GM12878 (cell line): ENCODE data around the gene ARID1A.

Experiments
- EZH2 ChIP-seq: IDR thresholded peaks from 2 replicates; pipeline ENCODE4 v1.6.1; 2012; ENCODE audit warnings: low read depth, mild to moderate bottlenecking, control low read depth, inconsistent platforms, low read length, borderline replicate concordance; ENCODE audit not compliant: control insufficient read depth
- POLR2A ChIP-seq: IDR thresholded peaks from 2 replicates; pipeline ENCODE4 v1.6.1; 2011; ENCODE audit warnings: low read depth, mild to moderate bottlenecking, low read length
- REST ChIP-seq: IDR thresholded peaks from 2 replicates; pipeline ENCODE4 v1.6.1; 2012; ENCODE audit warnings: mild to moderate bottlenecking, low read depth, low read length
- SMAD1 ChIP-seq: fragments of 450-650 bp; IDR thresholded peaks from 2 replicates; pipeline ENCODE4 v1.6.1; 2018; ENCODE audit warnings: mild to moderate bottlenecking, low read depth; ENCODE audit not compliant: partially characterized antibody
- SRF ChIP-seq, 2 experiments: IDR thresholded peaks; 2 replicates each; pipeline ENCODE4 v1.6.1; 2011; ENCODE audit warnings: low read depth in 2 of 2, low read length in 2 of 2, mild to moderate bottlenecking in 1 of 2, moderate library complexity in 1 of 2
- SUZ12 ChIP-seq: fragments of 200-600 bp; sonication (generic); IDR thresholded peaks from one replicate; pipeline ENCODE4 v1.6.1; 2018; ENCODE audit warnings: antibody characterized with exemption, mild to moderate bottlenecking; ENCODE audit not compliant: unreplicated experiment
- TAF1 ChIP-seq: IDR thresholded peaks from 2 replicates; pipeline ENCODE4 v1.6.1; 2011; ENCODE audit warnings: mild to moderate bottlenecking, low read depth, low read length, borderline replicate concordance
- ZNF274 ChIP-seq: IDR thresholded peaks from one replicate; pipeline ENCODE4 v1.8.0; 2011; ENCODE audit not compliant: insufficient read length, insufficient read depth
- TF ChIP-seq, protein P1 (sequence below), 3 experiments: IDR thresholded peaks in 2 of 3; conservative IDR thresholded peaks in 1 of 3; 2 replicates each; pipeline ENCODE4 v1.5.1; 2011; ENCODE audit warnings: low read depth in 3 of 3, low read length in 3 of 3, mild to moderate bottlenecking in 3 of 3, control low read depth in 2 of 3, moderate library complexity in 2 of 3, inconsistent platforms in 1 of 3, mixed read lengths in 1 of 3; ENCODE audit not compliant: control insufficient read depth in 2 of 3, insufficient read depth in 1 of 3; ENCODE audit errors: extremely low read depth in 1 of 3
- TF ChIP-seq, protein P2 (sequence below): fragments of 450-650 bp; IDR thresholded peaks from 2 replicates; pipeline ENCODE4 v1.6.1; 2017; ENCODE audit warnings: low read depth, mild to moderate bottlenecking, moderate library complexity
- TF ChIP-seq, protein P3 (sequence below): IDR thresholded peaks from 2 replicates; pipeline ENCODE4 v1.6.1; 2012; ENCODE audit warnings: low read depth, low read length, improper control_type of control experiment
- TF ChIP-seq, protein P4 (sequence below): fragments of 450-650 bp; IDR thresholded peaks from 2 replicates; pipeline ENCODE4 v1.6.1; 2017; ENCODE audit warnings: mild to moderate bottlenecking

GRCh38 chr1:26752519-26752918 lies 56.7 kb downstream of the ARID1A start:
- TF ChIP-seq EZH2 = no peak
- TF ChIP-seq, protein P1, sequence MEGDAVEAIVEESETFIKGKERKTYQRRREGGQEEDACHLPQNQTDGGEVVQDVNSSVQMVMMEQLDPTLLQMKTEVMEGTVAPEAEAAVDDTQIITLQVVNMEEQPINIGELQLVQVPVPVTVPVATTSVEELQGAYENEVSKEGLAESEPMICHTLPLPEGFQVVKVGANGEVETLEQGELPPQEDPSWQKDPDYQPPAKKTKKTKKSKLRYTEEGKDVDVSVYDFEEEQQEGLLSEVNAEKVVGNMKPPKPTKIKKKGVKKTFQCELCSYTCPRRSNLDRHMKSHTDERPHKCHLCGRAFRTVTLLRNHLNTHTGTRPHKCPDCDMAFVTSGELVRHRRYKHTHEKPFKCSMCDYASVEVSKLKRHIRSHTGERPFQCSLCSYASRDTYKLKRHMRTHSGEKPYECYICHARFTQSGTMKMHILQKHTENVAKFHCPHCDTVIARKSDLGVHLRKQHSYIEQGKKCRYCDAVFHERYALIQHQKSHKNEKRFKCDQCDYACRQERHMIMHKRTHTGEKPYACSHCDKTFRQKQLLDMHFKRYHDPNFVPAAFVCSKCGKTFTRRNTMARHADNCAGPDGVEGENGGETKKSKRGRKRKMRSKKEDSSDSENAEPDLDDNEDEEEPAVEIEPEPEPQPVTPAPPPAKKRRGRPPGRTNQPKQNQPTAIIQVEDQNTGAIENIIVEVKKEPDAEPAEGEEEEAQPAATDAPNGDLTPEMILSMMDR (IDR thresholded peaks at IDR 0.05 in 2 of 3, conservative IDR thresholded peaks at IDR 0.05 in 1 of 3; ENCODE audit: control insufficient read depth in 2 of 3, extremely low read depth in 1 of 3, insufficient read depth in 1 of 3, low read depth in 3 of 3, low read length in 3 of 3) = no peak
- TF ChIP-seq POLR2A = no peak
- no peak for TF ChIP-seq REST
- no peak for TF ChIP-seq SMAD1
- no peak for TF ChIP-seq SRF (IDR thresholded peaks at IDR 0.05; ENCODE audit: low read depth in 2 of 2, low read length in 2 of 2)
- TF ChIP-seq SUZ12 = no peak
- no peak for TF ChIP-seq TAF1
- TF ChIP-seq, protein P2, sequence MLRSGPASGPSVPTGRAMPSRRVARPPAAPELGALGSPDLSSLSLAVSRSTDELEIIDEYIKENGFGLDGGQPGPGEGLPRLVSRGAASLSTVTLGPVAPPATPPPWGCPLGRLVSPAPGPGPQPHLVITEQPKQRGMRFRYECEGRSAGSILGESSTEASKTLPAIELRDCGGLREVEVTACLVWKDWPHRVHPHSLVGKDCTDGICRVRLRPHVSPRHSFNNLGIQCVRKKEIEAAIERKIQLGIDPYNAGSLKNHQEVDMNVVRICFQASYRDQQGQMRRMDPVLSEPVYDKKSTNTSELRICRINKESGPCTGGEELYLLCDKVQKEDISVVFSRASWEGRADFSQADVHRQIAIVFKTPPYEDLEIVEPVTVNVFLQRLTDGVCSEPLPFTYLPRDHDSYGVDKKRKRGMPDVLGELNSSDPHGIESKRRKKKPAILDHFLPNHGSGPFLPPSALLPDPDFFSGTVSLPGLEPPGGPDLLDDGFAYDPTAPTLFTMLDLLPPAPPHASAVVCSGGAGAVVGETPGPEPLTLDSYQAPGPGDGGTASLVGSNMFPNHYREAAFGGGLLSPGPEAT = no peak
- TF ChIP-seq, protein P3, sequence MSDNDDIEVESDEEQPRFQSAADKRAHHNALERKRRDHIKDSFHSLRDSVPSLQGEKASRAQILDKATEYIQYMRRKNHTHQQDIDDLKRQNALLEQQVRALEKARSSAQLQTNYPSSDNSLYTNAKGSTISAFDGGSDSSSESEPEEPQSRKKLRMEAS = no peak
- TF ChIP-seq ZNF274 = no peak
- TF ChIP-seq, protein P4, sequence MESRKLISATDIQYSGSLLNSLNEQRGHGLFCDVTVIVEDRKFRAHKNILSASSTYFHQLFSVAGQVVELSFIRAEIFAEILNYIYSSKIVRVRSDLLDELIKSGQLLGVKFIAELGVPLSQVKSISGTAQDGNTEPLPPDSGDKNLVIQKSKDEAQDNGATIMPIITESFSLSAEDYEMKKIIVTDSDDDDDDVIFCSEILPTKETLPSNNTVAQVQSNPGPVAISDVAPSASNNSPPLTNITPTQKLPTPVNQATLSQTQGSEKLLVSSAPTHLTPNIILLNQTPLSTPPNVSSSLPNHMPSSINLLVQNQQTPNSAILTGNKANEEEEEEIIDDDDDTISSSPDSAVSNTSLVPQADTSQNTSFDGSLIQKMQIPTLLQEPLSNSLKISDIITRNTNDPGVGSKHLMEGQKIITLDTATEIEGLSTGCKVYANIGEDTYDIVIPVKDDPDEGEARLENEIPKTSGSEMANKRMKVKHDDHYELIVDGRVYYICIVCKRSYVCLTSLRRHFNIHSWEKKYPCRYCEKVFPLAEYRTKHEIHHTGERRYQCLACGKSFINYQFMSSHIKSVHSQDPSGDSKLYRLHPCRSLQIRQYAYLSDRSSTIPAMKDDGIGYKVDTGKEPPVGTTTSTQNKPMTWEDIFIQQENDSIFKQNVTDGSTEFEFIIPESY = no peak
